Activated CD4-positive, alpha-beta T cell treated with anti-CD3 and anti-CD28 coated beads for 48 hours (primary cell): ENCODE data around the gene LYPD6.
"Not testable (repeated sequence)": the region's sequence is repeated elsewhere in the genome, so short reads cannot be mapped to it uniquely, and the experiment has no call there.

ENCODE experiments used
- DNase-seq: peaks from one replicate; pipeline ENCODE4 v3.0.0-alpha.2; 2020

The LYPD6 gene

GRCh38 chr2:149458502-149458901 is 128.1 kb downstream of the LYPD6 start:
- no peak for DNase-seq

DNA sequence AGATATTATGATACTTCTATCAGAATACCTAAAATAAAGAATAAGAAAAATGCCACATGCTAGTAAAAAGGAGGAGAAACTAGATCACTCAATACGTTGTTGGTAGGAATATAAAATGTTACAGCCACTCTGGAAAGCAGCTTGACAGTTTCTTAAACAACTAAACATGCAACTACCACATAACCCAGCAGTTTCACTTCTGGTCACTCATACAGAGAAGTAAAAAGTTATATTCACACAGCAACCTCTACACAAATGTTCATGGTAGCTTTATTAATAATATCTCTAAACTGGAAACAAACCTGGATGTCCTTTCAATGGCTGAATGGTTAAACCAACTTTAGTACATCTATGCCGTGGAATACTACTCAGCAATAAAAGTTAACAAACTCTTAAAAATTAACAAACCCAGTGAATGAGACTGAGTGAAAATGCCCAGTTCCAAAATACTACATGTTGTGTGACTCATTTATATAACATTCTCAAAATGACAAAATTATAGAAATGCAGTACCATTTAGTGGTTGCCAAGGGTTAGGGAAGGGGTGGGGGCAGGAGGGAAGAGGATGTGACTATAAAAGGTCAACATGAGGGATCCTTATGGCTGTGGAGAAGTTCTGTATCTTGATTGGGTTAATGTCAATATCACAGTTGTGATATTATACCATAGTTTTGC is 133.1 kb downstream of the LYPD6 start:
- DNase-seq: peak; percentile 4

DNA sequence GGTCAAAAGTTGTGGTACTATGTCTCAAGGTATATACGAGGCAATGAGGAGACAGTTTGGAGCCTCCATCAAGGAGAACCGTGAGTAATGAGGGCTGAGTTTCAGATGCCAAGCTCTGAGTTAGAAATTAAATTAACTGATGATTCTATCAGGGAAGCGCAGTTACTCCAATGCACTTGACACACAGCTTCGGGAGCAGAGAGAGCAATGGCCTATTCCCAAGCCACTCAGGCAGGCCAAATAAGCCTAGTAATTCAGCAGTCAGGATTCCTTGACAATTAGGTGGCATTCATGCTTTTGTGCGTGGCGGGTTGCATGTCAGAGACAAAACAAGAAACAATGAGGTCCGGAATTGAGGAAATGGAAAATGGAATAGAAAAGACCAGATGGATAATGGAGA is 134.0 kb downstream of the LYPD6 start:
- DNase-seq: no peak

DNA sequence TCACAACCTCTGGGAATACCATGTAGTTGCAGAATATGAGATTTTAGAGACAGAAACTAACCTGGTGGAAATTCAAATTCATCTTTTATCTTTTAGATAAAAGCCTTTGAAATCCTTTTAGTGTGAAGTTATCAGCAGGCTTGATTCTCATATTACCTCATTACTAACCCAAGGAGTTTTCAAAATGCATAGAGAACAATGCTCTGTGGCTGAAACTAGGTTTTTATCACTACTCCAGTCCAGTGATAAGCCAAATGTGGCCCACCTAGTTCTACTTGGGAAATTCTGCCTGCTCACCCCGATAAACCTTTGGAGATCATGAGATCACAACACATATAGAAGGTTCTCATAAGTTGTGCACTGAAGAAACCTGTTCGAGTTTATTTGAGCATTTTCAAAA is 135.5 kb downstream of the LYPD6 start:
- DNase-seq: no peak

DNA sequence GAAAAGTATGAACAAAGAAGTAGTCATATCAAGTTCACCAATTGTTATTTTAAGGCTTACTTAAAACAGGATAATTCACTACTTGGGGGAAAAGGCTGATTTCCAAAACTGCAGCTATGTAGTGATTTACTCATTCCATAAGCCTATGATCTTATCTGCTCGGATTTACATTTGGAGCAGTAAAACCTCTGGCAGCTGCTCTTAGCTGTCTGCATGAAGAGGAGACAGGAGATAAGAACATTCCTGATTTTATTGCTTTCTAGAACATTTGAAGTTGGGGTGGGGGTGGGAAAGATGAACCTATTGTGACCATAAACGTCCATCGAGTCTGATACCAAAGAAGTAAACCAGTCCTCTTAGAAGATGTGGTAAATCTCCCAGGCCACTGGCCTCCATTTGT is 136.2 kb downstream of the LYPD6 start:
- no peak for DNase-seq

- DNase-seq: no peak
These were observed 137.0 kb downstream of the LYPD6 start for GRCh38 chr2:149467436-149467835.

DNA sequence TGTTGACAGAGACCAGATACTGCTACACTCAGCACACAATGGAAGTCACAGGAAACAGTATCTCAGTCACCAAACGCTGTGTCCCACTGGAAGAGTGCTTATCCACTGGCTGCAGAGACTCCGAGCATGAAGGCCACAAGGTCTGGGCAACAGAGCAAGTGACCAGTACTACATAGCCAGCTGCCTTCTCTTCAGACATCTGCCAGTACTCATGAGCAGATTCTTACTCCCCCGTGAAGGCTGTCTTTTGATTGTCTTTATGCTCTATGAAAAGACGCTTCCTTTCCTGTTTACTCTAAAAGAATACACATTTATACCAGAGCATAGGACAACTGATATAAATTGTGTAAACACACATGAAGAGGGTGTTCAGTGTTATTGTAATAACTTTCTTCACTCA is 138.2 kb downstream of the LYPD6 start:
- no peak for DNase-seq

- DNase-seq: no peak
These were observed 139.7 kb downstream of the LYPD6 start for GRCh38 chr2:149470046-149470445.

GRCh38 chr2:149472413-149472812 is 142.0 kb downstream of the LYPD6 start:
- DNase-seq: no peak

- no peak for DNase-seq
These were observed 142.7 kb downstream of the LYPD6 start for GRCh38 chr2:149473068-149473467.

- DNase-seq: no peak
These were observed 143.1 kb downstream of the LYPD6 start for GRCh38 chr2:149473521-149473920.

GRCh38 chr2:149483004-149483605 is 152.7 kb downstream of the LYPD6 start:
- no peak for DNase-seq

DNA sequence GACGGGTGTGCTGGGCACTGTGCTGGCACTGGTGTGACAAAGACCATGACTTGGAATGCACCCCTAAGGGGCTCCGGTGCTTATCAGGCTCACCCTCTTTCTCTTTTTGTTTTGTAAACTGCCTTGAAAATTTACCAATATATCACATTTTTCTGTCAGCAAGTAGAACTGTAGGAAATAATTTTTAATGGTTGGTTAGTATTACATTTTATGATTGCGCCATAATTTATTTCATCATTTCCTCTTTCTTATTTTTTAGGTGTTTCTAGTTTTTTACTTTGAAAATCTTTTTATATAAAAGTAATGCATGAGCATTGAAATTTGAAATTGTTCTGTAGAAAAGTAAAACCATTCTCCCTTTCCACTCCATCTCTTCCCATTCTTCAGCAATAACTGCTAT is 156.3 kb downstream of the LYPD6 start:
- no peak for DNase-seq

DNA sequence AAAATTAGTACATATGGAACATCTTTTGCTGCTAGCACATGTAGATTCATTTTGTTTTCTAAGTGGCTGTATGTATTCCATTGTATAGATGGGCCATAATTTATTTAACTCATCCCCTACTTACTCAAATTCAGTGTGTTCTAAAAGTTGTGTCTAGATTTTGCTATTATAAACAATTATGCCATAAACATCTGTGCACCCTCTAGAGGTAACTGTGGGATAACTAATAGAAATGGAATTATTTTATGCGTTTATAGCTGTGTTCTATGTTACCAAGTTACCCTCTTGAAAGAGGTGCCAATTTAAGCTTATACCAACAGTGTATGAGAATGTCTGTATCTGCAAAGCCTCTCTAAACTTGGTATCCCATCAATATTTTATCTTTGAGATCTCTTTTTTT is 156.8 kb downstream of the LYPD6 start:
- DNase-seq: no peak

DNA sequence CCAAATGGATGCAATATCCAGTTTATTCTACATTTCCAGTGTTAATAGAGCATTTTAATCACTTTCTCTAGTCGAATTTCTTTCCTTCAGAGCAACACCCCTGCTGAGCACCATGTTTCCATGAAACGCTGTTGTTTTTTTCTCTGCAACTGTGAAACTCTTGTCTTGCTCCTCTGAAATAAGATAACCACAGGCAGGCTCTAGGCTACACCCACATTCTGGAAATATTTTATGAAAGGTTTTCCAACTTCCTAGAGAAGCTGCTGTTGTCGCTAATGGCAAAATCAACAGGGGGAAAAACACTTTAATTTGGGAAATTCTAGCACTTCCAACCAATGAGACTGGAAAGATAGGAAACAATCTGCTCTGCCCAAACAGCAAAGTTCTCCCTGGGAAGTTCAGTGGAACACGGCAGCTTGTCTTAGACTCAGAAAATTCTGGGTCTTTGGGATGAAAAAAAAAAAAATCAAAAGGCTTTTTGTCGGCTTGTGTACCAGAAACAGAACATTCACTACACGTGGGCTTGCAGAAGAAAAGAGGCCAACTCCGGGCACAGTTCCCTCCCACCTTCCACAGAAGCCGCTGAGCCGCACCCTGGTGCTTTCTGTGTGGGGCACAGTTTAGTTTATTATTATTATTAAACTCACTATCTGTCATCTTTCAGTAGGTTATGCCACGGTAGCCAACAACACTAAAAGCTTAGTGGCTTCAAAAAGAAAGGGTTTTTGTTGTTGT is 158.5 kb downstream of the LYPD6 start:
- no peak for DNase-seq

GRCh38 chr2:149489452-149489851 is 159.1 kb downstream of the LYPD6 start:
- no peak for DNase-seq

- no peak for DNase-seq
These were observed 159.9 kb downstream of the LYPD6 start for GRCh38 chr2:149490296-149490695.

GRCh38 chr2:149492923-149493322 is 162.5 kb downstream of the LYPD6 start:
- DNase-seq: no peak

DNA sequence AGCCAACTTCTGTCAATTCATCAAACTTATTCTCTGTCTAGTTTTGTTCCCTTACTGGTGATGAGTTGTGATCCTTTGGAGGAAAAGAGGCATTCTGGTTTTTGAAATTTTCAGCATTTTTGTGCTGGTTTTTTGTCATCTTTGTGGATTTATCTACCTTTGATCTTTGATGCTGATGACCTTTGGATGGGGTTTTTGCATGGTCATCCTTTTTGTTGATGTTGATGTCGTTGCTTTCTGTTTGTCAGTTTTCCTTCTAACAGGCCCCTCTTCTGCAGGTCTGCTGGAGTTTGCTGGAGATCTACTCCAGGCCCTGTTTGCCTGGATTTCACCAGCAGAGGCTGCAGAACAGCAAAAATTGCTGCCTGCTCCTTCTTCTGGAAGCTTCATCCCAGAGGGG is 168.8 kb downstream of the LYPD6 start:
- DNase-seq: not testable (repeated sequence)

- not testable (repeated sequence) for DNase-seq
These were observed 176.4 kb downstream of the LYPD6 start for GRCh38 chr2:149506808-149507207.

DNA sequence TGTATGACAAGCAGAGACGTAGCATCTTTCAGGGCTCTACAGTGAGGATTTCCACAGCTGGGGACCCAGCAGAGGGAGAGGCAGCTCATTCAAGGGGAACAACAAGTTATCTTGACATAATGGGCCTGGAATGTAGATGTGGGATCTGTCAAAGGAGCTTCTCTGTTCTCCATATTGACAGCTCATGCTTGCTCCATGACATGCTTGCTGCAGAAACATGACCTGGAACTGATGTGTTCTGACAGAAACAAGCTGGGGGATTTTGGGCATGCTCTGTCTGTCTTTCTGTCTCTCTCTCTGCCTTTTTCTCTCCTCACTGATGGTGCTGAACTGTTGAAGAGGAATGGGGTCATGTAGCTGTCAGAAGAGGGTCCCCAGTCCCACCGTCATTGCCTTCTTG is 177.6 kb downstream of the LYPD6 start:
- no peak for DNase-seq

DNA sequence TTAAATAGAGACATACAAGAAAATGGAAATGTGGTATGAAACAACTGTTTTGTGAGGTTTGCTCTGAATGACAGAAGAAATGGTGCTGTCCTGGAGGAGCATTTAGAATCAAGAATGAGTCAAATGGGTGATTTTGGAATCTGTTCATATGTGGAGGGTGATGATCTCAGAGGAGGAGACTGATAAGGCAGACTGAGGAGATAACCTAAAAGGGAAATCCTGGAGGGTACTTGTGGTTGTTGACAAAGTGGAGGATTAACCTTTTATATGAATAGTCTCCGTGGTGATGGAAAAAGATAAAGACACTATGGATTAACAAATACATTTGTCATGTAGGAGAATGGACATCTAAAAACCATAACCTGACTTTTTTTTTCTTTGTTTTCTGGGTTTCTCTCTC is 183.1 kb downstream of the LYPD6 start:
- DNase-seq: no peak
